GM18861 (cell line): ENCODE data around the gene ROR1.

Experiments
- ATAC-seq: cut with Tn5 transposase; IDR thresholded peaks from one replicate; pipeline ENCODE4 v1.9.1; 2021; ENCODE audit not compliant: unreplicated experiment

ROR1 gene

DNA sequence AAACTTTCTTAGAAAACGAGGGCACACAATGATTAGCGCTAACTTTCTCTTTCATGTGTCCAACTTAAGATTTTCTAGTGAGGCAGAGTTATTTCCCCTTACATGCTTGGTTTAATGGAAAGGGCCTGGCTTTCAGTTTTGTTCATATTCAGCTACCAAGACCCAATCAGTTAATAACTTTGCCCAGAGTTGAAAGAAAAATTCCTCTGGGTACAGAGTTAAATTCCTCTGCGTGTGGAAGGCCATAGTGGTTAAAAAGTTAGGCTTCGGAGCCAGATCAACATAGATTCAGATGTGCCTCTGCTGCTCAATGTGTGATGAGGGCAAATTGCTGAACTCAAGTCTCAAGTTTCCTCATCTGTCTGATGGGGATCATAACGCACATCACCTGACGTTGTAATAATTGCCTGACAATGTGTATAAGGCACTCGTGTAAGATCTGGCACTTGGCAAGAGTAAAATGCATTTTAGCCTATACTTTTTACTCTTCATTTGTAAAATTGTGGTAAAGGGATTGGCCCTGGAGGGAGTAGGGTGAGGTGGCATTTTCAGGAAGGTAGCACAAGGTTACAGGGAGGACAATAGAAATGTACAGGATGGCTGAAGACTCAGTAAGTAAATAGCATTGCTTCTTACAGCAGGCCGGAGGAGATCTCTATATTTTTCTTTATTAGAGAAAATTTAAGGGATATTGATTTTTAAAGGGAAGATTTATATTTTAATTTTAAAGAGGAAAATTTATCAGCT is 103.4 kb downstream of the ROR1 start:
- ATAC-seq: no peak

DNA sequence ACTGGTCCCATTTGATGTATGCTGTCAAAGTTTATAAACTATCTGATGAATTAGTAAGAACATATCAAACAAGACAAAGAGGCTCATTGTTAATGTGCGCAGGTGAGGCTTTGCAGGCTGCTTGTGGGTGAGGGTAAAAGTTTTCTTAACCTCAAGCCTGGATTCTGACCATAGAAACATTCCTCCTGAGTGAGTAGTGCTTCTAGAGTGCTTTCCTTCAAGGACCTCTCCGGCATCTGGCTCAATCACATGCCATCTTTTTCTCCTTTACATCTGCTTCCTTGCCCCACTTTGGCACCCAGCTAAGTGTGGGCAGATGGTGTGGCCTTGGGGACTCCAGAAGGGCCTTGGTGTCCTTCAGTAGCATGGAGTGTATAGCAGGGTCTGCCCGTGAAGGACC is 104.0 kb downstream of the ROR1 start:
- ATAC-seq: no peak

DNA sequence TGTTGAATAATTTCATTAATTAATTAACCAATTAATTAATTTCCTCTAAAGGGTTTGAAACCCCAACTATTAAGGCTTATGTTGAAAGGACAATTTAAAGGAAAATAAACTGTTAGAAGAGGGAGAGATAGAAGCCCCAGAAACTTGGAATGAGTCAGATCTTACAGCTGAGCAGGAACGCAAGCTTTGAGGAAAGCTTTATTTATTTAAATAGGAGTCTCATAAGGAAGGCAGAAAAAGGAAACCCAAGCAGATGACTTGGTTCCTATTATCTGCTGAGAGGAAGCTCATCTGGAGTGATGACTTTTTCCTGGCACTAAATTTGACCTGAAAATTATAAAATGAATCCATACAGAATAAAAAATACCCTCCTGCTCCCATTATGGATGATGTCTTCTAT is 105.1 kb downstream of the ROR1 start:
- ATAC-seq: no peak

DNA sequence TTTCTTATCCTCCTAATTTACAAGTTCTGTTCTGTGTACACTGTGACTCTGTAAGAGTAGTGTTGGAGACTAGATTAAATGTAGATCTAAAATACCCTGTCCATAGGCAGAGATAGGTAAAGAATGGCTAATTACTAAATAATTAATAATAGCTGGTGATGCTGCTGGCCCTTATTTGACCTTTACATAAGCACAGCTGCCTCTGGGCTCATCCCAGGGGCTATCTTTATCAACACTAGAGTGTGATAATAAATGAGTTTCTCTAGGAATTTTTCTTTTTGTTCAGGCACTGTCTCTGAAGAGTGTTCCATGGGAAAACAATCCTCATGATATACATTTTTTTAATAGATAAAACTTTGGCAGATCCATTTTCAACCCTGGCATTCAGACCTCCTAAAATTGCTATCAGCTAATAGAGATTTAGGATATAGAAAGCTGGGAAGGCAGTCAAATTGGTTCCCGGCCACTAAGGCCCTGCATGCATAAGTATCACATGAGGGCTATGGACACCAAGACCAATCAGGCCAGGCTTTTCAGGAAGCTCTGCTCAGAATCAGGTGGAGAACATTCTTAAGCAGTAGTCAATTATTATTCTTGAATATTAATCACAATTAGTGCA is 107.2 kb downstream of the ROR1 start:
- no peak for ATAC-seq

DNA sequence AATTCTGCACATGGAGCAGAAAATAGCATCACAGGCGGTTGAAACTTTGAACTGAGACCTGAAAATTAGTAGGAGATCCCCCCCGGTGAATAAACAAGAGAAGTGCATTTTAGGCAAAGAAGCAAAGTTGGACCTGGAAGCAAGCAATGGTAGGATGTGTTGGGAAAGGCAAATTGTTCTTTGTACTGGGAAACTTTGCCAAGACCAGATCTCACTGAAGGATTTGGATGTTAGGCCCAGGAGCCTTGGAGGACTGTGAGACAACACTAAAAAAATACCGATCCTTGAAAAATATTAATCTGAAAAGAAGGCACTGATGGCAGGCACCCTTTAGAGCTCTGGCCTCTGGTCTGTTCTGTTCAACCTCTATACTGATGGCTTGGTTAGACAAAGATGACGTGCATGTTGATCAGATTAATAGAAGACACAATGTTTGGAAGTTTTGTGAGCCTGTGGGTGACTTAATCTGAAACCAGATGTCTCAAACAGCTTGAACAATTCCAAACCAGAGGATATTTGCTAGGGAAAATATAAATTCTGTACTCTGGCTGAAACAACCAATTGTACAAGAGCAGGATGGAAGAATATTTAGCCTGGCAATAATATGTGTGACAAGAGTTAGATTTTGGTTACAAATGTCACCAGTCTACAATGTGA is 108.4 kb downstream of the ROR1 start:
- ATAC-seq: no peak

DNA sequence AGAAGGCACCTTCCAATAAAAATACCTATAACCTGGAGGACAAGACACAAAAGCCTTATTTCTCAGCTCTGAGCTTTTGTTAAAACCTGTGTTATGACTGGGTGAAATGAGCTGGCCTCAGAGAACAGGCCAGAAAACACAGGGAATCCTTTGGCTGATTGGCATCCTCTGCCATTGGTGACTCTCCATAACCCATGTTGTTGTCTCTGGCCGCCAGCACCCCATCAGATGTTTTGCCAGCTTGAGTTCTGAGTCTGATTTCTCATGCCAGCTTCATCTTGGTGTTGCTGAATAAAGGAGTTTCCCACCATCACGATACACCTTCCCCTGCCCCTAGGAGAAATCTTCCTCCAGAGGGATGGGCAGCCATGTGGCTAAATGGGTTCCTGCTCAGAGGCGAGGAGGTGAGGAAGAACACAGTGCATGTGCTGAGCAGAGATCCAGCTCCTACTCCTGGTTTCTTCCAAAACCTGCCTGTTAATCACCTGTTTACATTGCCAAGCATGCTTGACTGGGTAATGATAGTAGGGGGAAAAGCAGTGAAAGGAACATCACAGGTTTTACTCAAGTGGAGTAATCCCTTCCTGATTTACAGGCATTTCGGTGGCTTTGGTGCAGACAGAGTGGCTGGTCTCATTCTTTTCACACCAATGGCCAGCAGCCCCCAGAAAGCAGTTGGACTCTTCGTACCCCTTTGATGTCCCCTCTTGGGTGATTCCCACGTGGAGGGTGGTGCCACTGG is 109.8 kb downstream of the ROR1 start:
- ATAC-seq: no peak

DNA sequence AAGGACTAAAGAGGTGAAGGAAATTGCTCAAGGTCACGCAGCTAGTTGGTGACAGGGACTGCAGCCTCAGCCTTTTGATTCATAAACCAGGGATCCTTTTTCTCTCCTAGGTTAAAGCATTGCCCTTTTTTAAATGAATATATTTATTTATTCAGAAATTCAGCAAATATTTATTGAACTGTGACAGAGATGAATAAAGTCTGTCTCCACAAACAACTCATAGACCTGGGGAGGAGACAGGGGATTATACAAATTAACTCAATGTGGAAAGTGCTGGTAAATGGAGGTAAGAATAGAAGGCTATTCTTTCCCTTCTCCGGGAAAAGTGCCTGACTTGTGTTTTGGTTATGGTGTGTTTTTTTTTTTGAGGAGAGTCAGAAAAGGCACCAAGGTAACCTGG is 110.7 kb downstream of the ROR1 start:
- ATAC-seq: no peak

DNA sequence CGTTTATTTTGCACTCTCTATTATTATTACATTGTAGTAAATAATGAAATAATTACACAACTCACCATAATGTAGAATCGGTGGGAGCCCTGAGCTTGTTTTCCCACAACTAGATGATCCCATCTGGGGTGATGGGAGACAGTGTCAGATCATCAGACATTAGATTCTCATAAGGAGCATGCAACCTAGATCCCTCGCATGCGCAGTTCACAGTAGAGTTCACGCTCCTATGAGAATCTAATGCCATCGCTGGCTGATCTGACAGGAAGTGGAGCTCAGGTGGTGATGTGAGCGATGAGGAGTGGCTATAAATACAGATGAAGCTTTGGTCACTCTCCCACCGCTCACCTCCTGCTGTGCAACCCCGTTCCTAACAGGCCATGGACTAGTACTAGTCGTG is 112.1 kb downstream of the ROR1 start:
- ATAC-seq: no peak

DNA sequence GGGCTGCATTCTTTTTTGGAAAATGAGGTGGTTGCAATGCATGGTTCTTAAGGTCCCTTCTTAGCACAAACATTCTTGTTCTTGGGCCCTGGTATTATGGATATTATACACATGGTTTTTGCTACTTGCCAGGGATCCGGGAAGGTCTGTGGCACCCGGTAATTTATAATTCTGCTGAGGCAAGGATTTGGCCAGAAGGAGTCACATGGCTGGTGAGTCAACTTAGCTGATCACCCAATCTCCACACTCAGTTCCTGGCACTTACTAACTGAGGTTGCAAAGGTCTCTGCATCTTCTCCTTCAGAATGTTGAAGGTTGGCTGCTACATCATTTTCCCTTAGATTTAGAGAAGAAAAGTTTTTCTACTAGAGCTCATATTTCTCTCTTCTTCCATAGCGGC is 112.5 kb downstream of the ROR1 start:
- ATAC-seq: no peak

DNA sequence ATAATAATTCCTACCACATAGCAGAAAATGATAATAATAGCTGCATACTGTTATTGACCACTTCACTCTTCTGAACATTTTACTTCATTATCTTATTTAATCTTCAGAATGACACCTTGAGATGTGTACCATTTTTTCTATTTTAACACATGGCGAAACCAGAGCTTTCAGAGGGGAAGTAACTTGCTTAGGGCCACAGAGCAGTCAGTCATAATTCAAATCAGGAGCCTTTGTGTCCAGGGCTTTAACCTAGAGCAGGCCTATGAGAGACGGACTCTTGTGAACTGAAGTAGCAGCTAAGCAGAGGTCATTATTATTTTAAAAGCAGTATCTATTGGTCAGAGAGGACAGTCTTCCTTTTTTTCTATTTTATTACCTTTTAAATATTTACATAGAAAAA is 114.0 kb downstream of the ROR1 start:
- ATAC-seq: no peak

DNA sequence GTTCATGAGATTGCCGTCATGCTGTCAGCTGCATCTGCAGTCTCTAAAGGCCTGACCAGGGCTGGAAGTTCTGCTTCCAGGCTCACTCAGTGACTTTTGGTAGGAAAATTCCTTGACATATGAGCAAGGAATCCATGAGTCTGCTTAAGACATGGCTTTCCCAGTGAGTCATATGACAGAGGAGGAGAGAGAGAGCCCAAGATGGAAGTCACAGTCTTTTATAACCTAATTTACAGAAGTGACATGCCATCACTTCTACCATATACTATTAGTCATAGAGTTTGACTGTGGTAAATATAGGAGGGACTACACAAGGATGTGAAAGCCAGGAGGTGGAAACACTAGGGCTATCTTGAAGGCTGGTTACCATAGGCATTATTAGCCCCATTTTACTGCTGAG is 115.2 kb downstream of the ROR1 start:
- ATAC-seq: no peak

DNA sequence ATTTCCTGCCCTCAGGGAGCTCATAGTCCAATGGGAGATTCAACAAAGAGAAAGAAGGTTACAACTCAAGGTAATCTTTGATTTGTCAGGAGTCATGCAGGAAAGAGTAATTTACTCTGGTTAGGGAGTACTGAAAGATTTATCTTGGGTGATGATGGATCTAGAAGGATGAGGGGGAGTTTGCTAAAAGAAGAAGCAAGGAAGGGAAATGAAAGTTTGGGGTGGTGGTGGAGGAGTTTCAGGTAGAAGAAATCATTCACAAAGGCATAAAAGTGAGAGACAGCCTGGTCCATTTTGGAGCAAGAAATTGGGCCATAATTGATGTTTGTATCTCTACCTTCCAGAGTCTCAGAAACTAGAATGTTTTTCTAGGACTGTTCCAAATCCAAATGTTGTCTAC is 116.7 kb downstream of the ROR1 start:
- ATAC-seq: no peak

DNA sequence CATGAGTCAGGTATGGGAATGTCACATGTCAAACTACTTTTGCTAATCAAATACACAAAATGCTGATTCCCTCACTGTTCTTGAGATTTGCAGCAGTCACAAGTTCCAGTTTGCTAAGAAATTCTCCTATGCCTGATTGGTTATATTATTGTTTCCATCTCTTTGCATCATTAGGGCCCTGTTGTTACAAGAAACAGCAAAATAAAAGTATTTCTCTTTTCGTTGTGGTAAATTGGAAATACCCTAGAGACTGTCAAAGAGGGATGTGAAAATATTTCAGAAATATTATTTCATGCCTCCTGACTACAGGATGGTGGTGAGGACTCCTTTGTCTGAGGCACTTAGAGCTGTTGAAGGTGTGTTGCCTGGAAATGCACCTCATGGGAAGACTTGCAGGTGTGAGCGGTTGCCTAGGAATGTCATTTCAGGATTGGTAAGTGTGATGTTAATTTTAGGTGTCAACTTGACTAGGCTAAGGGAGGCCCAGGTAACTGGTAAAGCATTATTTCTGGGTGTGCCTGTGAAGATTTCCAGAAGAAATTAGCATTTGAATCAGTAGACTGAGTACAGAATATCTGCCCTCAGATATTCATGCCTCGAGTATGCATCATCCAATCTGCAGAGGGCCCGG is 117.4 kb downstream of the ROR1 start:
- ATAC-seq: no peak

DNA sequence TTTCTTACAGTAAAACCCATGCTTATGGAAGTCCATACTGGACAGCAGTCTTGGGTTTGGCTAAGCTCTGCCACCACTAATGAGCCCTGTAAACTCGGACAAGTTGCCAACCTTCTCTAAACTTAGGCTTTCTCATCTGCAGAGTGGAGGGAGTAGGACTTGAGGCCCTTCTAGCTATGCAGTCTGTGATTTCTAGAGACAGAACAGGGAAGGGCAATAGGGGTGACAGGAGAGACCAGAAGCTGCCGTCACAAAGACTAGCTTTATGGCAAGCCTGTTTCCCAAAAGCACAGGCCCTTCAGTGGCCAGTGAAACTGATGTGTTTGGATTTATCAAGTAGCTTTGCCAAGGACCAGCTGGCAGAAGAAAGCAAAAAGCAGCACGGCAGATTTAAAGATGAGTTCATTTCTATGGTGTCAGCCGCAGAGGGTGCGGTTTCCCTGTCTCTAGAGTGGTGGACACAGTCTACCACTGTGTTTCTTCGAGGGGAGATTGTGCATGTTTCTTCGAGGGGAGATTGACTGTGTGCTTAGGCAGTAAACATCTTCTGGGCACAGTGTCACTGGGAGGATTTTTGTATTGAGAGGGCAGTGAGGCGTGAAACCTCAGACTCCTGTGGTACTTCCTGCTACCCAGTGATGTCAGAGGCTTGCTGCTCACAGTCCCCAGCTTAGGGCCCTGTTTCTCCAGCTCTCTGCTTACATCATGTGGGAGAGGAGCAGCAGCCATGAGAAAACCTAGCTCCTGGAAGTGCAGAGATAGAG is 119.0 kb downstream of the ROR1 start:
- peak; percentile 99 for ATAC-seq

DNA sequence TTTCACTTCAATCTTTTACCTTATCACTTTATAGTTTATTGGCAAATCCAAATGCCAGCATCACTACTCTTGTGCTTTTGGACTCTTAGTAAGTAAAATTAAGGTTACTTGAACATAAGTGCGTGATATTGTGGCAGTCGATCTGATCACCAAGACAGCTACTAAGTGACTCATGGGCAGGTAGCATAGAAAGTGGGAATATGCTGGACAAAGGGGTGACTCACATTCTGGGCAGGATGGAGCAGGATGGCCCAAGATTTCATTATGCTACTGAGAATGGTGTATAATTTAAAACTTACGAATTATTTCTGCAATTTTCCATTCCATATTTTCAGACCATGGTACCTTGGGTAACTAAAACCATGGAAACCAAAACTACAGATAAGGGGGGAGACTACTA is 120.2 kb downstream of the ROR1 start:
- ATAC-seq: no peak

DNA sequence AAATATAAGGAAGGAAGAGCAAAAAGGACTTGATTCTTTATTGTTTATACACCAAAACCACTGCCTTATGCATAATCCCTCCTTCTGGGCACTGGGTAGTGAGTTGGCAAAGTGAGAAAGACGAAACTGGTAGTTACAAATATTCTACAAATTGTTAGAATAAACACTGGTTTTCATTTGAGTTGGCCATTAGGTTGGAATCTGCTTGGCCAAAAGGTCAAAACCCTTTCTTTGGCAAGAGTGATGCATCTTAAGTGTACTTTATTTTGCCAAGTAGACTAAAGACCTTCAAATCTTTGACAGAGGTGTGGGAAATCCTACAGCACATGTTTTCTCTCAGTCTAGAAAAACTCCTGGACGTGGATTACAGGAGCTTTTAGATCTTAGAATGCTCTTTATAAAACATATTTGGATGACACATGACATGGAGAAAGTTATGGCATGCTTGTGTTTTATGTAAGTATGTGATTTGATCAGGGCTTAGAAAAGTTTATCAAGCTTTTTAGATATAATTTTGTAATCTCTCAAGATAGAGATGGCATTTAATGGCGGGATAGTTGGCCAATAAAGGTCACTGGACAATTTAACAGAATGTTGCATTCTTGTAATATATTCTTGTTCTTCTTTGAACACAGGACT is 120.9 kb downstream of the ROR1 start:
- ATAC-seq: no peak

DNA sequence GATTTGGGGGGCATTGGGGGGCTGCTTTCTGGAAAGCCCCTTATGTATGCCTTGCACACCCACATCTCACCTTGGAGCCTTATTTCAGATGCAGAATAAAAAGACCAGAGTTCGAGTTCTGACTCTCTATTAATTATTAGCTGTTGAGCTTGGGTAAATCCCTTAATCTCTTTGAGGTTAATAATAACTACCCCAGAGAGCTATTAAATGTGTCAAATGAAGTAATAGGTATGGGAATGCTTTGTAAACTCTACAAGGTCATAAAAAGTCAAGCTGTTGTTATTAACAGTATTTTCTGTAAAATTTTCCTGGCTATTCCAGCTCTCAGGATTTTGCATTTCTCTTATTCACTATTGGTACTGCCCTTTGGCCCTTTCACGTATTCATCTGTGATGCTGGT is 122.9 kb downstream of the ROR1 start:
- ATAC-seq: no peak

DNA sequence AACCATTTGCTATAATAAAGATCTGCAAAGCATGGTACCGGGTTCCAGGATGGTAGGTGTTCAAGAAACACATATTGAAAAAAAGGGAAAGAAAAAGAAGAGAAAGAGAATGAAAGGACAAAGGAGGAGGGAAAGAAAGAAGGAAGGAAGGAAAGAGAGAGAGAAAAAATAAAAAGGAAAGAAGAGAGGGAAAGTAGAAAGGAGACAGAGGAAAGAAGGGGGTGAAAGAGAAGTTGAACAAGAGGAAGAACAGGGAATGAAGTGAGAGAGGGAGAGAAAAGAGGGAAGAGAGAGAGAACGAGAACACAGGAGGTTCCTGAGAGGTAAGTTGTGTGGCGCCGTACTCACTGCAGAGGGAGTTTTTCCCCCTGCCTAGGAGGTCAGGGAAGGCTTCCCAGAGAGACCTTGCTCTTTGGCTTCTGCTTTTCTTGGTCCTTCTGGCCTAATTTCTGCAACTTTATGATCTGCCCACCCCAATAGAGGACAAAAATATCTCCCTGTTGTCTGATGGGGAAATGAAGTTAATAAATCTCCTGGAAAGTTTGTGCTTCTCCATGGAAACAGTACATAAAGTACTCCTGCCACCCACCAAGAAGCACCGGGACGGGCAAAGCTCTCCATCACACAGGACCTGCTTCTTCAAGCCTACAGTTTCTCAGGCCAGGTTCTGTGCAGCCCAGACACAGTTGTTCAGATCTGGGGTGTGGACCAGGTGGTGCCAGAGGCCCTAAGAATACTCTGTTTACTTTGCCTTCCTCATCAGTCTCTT is 124.8 kb downstream of the ROR1 start:
- no peak for ATAC-seq

DNA sequence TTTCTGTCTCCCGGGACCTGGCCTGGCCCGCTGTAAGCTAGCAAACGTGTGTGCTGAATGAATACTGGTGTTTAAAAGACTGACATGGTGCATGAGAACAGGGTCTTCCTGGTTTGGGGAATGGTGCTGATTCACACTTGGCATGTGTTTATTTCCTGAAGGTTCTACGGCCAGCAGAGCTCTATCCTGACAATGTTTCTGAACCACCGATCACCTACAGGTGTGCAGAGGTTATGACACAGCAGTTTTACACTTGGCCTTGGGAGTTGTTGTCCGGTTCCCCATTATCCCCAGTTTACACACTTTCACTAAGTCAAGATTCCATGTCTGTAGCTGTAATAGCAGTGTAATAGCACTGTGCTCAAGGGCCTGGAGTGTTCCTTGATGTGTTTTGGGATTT is 127.3 kb downstream of the ROR1 start:
- ATAC-seq: no peak
